ENCODE data around the gene RASSF3.

GRCh38 chr12:64569923-64570691, 40.2 kb upstream of the RASSF3 start:
- TF ChIP-seq POLR2A (IDR thresholded peaks at IDR 0.05) = no peak
- TF ChIP-seq CTCF (IDR thresholded peaks at IDR 0.05) = no peak
